Colonic mucosa (tissue), 4 donors: ENCODE data around the gene EIF2S3B. TPM values are rescaled to one million over a fixed set of nuclear protein-coding genes. Genes with fewer than 3 reads are reported as not detected.
"Not testable (repeated sequence)": the region's sequence is repeated elsewhere in the genome, so short reads cannot be mapped to it uniquely, and the experiment has no call there.

Experiments used
- DNase-seq: peaks from one replicate; pipeline ENCODE4 v3.0.0-alpha.2; 2020
- H3K27ac ChIP-seq: fragments of 200-600 bp; one replicate; pipeline ENCODE4 v1.8.0; 2021
- H3K27me3 ChIP-seq: fragments of 200-600 bp; one replicate; pipeline ENCODE4 v1.8.0; 2021
- H3K36me3 ChIP-seq: fragments of 200-600 bp; one replicate; pipeline ENCODE4 v1.8.0; 2021
- H3K4me1 ChIP-seq: fragments of 200-600 bp; one replicate; pipeline ENCODE4 v1.8.0; 2021; ENCODE audit warnings: mild to moderate bottlenecking
- H3K4me3 ChIP-seq: fragments of 200-600 bp; one replicate; pipeline ENCODE4 v1.8.0; 2021
- H3K9ac ChIP-seq, 2 donors: one replicate each; pipeline ENCODE4 v1.7.0; 2013; ENCODE audit warnings: control low read depth in 2 of 2, low read depth in 2 of 2, low read length in 2 of 2
- H3K9me3 ChIP-seq: fragments of 200-600 bp; one replicate; pipeline ENCODE4 v1.8.0; 2021
- CTCF ChIP-seq: fragments of 200-600 bp; IDR thresholded peaks from one replicate; pipeline ENCODE4 v1.8.0; 2022; ENCODE audit warnings: antibody characterized with exemption, mild to moderate bottlenecking
- intact Hi-C: fragments of 100-400 bp; cut with DNase I; formaldehyde crosslinking; loops from one replicate; pipeline ENCODE4 v1.14.1; 2022
- total RNA-seq, 2 donors: library from RNA; stranded (reverse); fragmentation: NEBNext Ultra II Directional in 1 of 2; extraction: Animal tissue kit (Norgen Biotek cat#: 25700) in 1 of 2; gene quantifications; one replicate each; pipeline ENCODE4 v1.2.1, GENCODE V29; 2021
- donor health status: healthy.
- donor health status: DM: no; HTN: no; CAD: no.
- donor health status: DM: no; HTN: no; CAD: no.

The EIF2S3B gene
- 1 to 10 TPM in 1 of 2 donors, under 1 TPM in 1; 0.77 to 2.7 TPM for total RNA-seq

- H3K27me3 ChIP-seq, result no peaks in the 10 kb centered on the region
- no peak within 1 kb of the TSS for H3K27ac ChIP-seq
- H3K4me3 ChIP-seq, result no peak within 1 kb of the TSS
- no peak within 1 kb of the TSS for H3K9ac ChIP-seq
- TF ChIP-seq CTCF, result no peak
- no peak for DNase-seq
- no peaks in the 10 kb centered on the region for H3K4me1 ChIP-seq
- no peaks in the 10 kb centered on the region for H3K36me3 ChIP-seq
- intact Hi-C loops, result no loop called here
- no peaks in the 10 kb centered on the region for H3K9me3 ChIP-seq
These were observed at the start of gene EIF2S3B for GRCh38 chr12:10505620-10506019. TSS of gene EIF2S3B (plus strand) at chr12:10505890. CDS start at chr12:10505903, 13 bp downstream.

- intact Hi-C loops, result no loop called here
- no peaks in the 10 kb centered on the region for H3K36me3 ChIP-seq
- DNase-seq, result no peak
- H3K27me3 ChIP-seq, result no peaks in the 10 kb centered on the region
- H3K9ac ChIP-seq, result no peak overlapping the region
- H3K9me3 ChIP-seq, result no peaks in the 10 kb centered on the region
- no peak overlapping the region for H3K27ac ChIP-seq
- no peak overlapping the region for H3K4me3 ChIP-seq
- no peak for TF ChIP-seq CTCF
- H3K4me1 ChIP-seq, result no peaks in the 10 kb centered on the region
These were observed 48.8 kb upstream of the EIF2S3B start for GRCh38 chr12:10456856-10457255.

- H3K9ac ChIP-seq, result no peak overlapping the region
- no peak overlapping the region for H3K4me3 ChIP-seq
- intact Hi-C loops, result no loop called here
- no peak overlapping the region for H3K27ac ChIP-seq
- no peaks in the 10 kb centered on the region for H3K36me3 ChIP-seq
- H3K27me3 ChIP-seq, result no peaks in the 10 kb centered on the region
- no peak for DNase-seq
- TF ChIP-seq CTCF, result no peak
- no peaks in the 10 kb centered on the region for H3K9me3 ChIP-seq
- H3K4me1 ChIP-seq, result no peaks in the 10 kb centered on the region
These were observed 47.9 kb upstream of the EIF2S3B start for GRCh38 chr12:10457760-10458159.

GRCh38 chr12:10466311-10466710 is 39.4 kb upstream of the EIF2S3B start:
- intact Hi-C loops, result no loop called here
- H3K9me3 ChIP-seq, result no peaks in the 10 kb centered on the region
- no peaks in the 10 kb centered on the region for H3K27me3 ChIP-seq
- no peaks in the 10 kb centered on the region for H3K36me3 ChIP-seq
- DNase-seq, result no peak
- no peak overlapping the region for H3K9ac ChIP-seq
- no peak for TF ChIP-seq CTCF
- H3K27ac ChIP-seq, result no peak overlapping the region
- no peak overlapping the region for H3K4me3 ChIP-seq
- H3K4me1 ChIP-seq, result no peaks in the 10 kb centered on the region

GRCh38 chr12:10469701-10470100 is 36.0 kb upstream of the EIF2S3B start:
- Histone ChIP-seq H3K9ac (no peak overlapping the region), H3K4me3 (no peak overlapping the region), H3K9me3 (no peaks in the 10 kb centered on the region), H3K36me3 (no peaks in the 10 kb centered on the region), H3K27ac (no peak overlapping the region), H3K4me1 (no peaks in the 10 kb centered on the region), H3K27me3 (no peaks in the 10 kb centered on the region)
- no peak for TF ChIP-seq CTCF
- DNase-seq, result no peak
- intact Hi-C loops, result no loop called here

- H3K9ac ChIP-seq, intact Hi-C loops, H3K27me3 ChIP-seq, H3K36me3 ChIP-seq, DNase-seq, H3K27ac ChIP-seq, H3K4me3 ChIP-seq, H3K4me1 ChIP-seq, H3K9me3 ChIP-seq: not testable (repeated sequence)
These were observed 32.9 kb upstream of the EIF2S3B start for GRCh38 chr12:10472808-10473207.

GRCh38 chr12:10481901-10482300 is 23.8 kb upstream of the EIF2S3B start:
- H3K27ac ChIP-seq, H3K36me3 ChIP-seq, H3K4me3 ChIP-seq, H3K27me3 ChIP-seq, H3K9ac ChIP-seq, H3K9me3 ChIP-seq, DNase-seq, H3K4me1 ChIP-seq, intact Hi-C loops: not testable (repeated sequence)

- DNase-seq, H3K9me3 ChIP-seq, H3K4me3 ChIP-seq, H3K27me3 ChIP-seq, H3K9ac ChIP-seq, H3K27ac ChIP-seq, intact Hi-C loops, H3K4me1 ChIP-seq, H3K36me3 ChIP-seq: not testable (repeated sequence)
These were observed 18.4 kb upstream of the EIF2S3B start for GRCh38 chr12:10487328-10487727.
